IMR-90 (cell line): ENCODE measurements around the gene USP35. TPM values are rescaled to one million over a fixed set of nuclear protein-coding genes. Genes with fewer than 3 reads are reported as not detected.

Experiments used
- ATAC-seq: fragments of 200-7000 bp; cut with Tn5 transposase; 2 replicates; pipeline ENCODE4 v1.9.1; 2020; ENCODE audit warnings: low read depth, mild to moderate bottlenecking, moderate library complexity
- BruUV-seq: library from RNA; stranded (reverse); fragments of 400-500 nt; replicated peaks from 2 replicates; lab custom pipeline; 2021; lab: Mats Ljungman, UMichigan
- CTCF ChIA-PET: fragments of 300-600 bp; formaldehyde crosslinking; extraction: SDS; loops from one replicate; lab custom pipeline; 2021; ENCODE audit warnings: antibody characterized with exemption; lab: Yijun Ruan, JAX
- POLR2A ChIA-PET: fragments of 300-600 bp; sonication (Branson Sonifier 250); formaldehyde crosslinking; loops from one replicate; lab custom pipeline; 2022; ENCODE audit warnings: antibody characterized with exemption; ENCODE audit not compliant: unreplicated experiment; lab: Charles Lee
- DNase-seq: peaks from one replicate; pipeline ENCODE4 v3.0.0; 2013
- H2AFZ ChIP-seq: replicated peaks from 2 replicates; pipeline ENCODE3; 2013; ENCODE audit warnings: low read length, mild to moderate bottlenecking; ENCODE audit not compliant: poor library complexity
- H2AK5ac ChIP-seq: 2 replicates; pipeline ENCODE4 v1.6.1; 2013; ENCODE audit warnings: low read depth, low read length, inconsistent platforms
- H2AK9ac ChIP-seq: replicated peaks from 2 replicates; pipeline ENCODE3; 2013; ENCODE audit warnings: mild to moderate bottlenecking, low read depth, low read length, moderate library complexity; ENCODE audit not compliant: poor library complexity
- H2BK120ac ChIP-seq: 2 replicates; pipeline ENCODE4 v1.6.1; 2013; ENCODE audit warnings: low read depth, low read length, inconsistent platforms
- H2BK15ac ChIP-seq: 3 replicates; pipeline ENCODE4 v1.6.1; 2013; ENCODE audit warnings: low read depth, low read length, inconsistent platforms
- H2BK20ac ChIP-seq: 2 replicates; pipeline ENCODE4 v1.6.1; 2013; ENCODE audit warnings: low read depth, mild to moderate bottlenecking, inconsistent platforms, low read length, moderate library complexity
- H2BK5ac ChIP-seq: 2 replicates; pipeline ENCODE4 v1.6.1; 2013; ENCODE audit warnings: mild to moderate bottlenecking, low read depth, low read length, inconsistent platforms; ENCODE audit not compliant: poor library complexity, severe bottlenecking
- H3K14ac ChIP-seq: replicated peaks from 2 replicates; pipeline ENCODE4 v1.6.1; 2013; ENCODE audit warnings: low read depth, low read length, inconsistent platforms
- H3K18ac ChIP-seq: 2 replicates; pipeline ENCODE4 v1.6.1; 2013; ENCODE audit warnings: low read depth, low read length, control low read depth
- H3K23ac ChIP-seq: 2 replicates; pipeline ENCODE4 v1.6.1; 2013; ENCODE audit warnings: low read depth, low read length, inconsistent platforms
- H3K27ac ChIP-seq: 2 replicates; pipeline ENCODE4 v1.5.1; 2013; ENCODE audit warnings: mild to moderate bottlenecking, control low read depth, low read length; ENCODE audit not compliant: insufficient read depth
- H3K27me3 ChIP-seq: 2 replicates; pipeline ENCODE4 v1.6.1; 2013; ENCODE audit warnings: low read length; ENCODE audit not compliant: control insufficient read depth, insufficient read depth
- H3K36me3 ChIP-seq: 2 replicates; pipeline ENCODE4 v1.6.1; 2013; ENCODE audit warnings: low read length, mixed read lengths; ENCODE audit not compliant: control insufficient read depth, insufficient read depth
- H3K4ac ChIP-seq: 2 replicates; pipeline ENCODE4 v1.6.1; 2013; ENCODE audit warnings: low read depth, low read length, inconsistent platforms
- H3K4me1 ChIP-seq: 2 replicates; pipeline ENCODE4 v1.6.1; 2013; ENCODE audit warnings: low read length, mixed read lengths; ENCODE audit not compliant: control insufficient read depth, insufficient read depth
- H3K4me2 ChIP-seq: 2 replicates; pipeline ENCODE4 v1.6.1; 2013; ENCODE audit warnings: low read depth, mild to moderate bottlenecking, control low read depth, low read length, moderate library complexity
- H3K4me3 ChIP-seq: 2 replicates; pipeline ENCODE4 v1.5.1; 2013; ENCODE audit warnings: low read depth, mild to moderate bottlenecking, control low read depth, low read length, moderate library complexity; ENCODE audit not compliant: insufficient read depth
- H3K56ac ChIP-seq: 2 replicates; pipeline ENCODE4 v1.6.1; 2013; ENCODE audit warnings: low read length, inconsistent platforms; ENCODE audit not compliant: insufficient read depth; ENCODE audit errors: extremely low read depth
- H3K79me1 ChIP-seq, 2 experiments: 2 replicates each; pipeline ENCODE4 v1.6.1; 2013; ENCODE audit warnings: low read length in 2 of 2, inconsistent platforms in 1 of 2, low read depth in 1 of 2
- H3K9ac ChIP-seq: 2 replicates; pipeline ENCODE4 v1.6.1; 2013; ENCODE audit warnings: low read depth, low read length, control low read depth
- H3K9me1 ChIP-seq: 2 replicates; pipeline ENCODE4 v1.6.1; 2013; ENCODE audit warnings: low read length, inconsistent platforms; ENCODE audit not compliant: insufficient read depth
- H3K9me3 ChIP-seq: 2 replicates; pipeline ENCODE4 v1.6.1; 2013; ENCODE audit warnings: low read length; ENCODE audit not compliant: control insufficient read depth, insufficient read depth
- H4K20me1 ChIP-seq: 2 replicates; pipeline ENCODE4 v1.6.1; 2013; ENCODE audit warnings: low read length, inconsistent platforms; ENCODE audit not compliant: insufficient read depth
- H4K5ac ChIP-seq: 2 replicates; pipeline ENCODE4 v1.6.1; 2013; ENCODE audit warnings: mild to moderate bottlenecking, low read depth, low read length, control low read depth
- H4K8ac ChIP-seq, 2 experiments: 2 replicates each; pipeline ENCODE4 v1.6.1; 2013; ENCODE audit warnings: low read depth in 2 of 2, low read length in 2 of 2, control low read depth in 1 of 2, inconsistent platforms in 1 of 2
- H4K91ac ChIP-seq: 2 replicates; pipeline ENCODE4 v1.6.1; 2013; ENCODE audit warnings: low read depth, low read length, inconsistent platforms; ENCODE audit not compliant: insufficient read depth
- CEBPB ChIP-seq: IDR thresholded peaks from 2 replicates; pipeline ENCODE4 v1.6.1; 2012; ENCODE audit warnings: low read depth, low read length, improper control_type of control experiment
- CHD1 ChIP-seq: IDR thresholded peaks from 2 replicates; pipeline ENCODE4 v1.6.1; 2012; ENCODE audit warnings: low read depth, low read length, improper control_type of control experiment
- CTCF ChIP-seq: conservative IDR thresholded peaks from 2 replicates; pipeline ENCODE4 v1.5.1; 2012; ENCODE audit warnings: mild to moderate bottlenecking, low read depth, low read length, improper control_type of control experiment
- ELK1 ChIP-seq: fragments of 150-350 bp; IDR thresholded peaks from 2 replicates; pipeline ENCODE4 v1.6.1; 2016; ENCODE audit warnings: low read depth, mild to moderate bottlenecking, low read length, moderate library complexity, borderline replicate concordance
- FOS ChIP-seq: fragments of 150-350 bp; IDR thresholded peaks from 2 replicates; pipeline ENCODE4 v1.6.1; 2016; ENCODE audit warnings: low read depth, low read length
- MAFK ChIP-seq: IDR thresholded peaks from 2 replicates; pipeline ENCODE4 v1.6.1; 2012; ENCODE audit warnings: low read depth, low read length, improper control_type of control experiment
- MXI1 ChIP-seq: IDR thresholded peaks from 2 replicates; pipeline ENCODE4 v1.6.1; 2012; ENCODE audit warnings: low read depth, mild to moderate bottlenecking, low read length, moderate library complexity, borderline replicate concordance
- NFE2L2 ChIP-seq: fragments of 150-350 bp; IDR thresholded peaks from 2 replicates; pipeline ENCODE4 v1.6.1; 2016; ENCODE audit warnings: low read depth, mild to moderate bottlenecking, low read length
- POLR2A ChIP-seq: IDR thresholded peaks from 2 replicates; pipeline ENCODE4 v1.6.1; 2012; ENCODE audit warnings: mild to moderate bottlenecking, low read depth, low read length
- RAD21 ChIP-seq: IDR thresholded peaks from 2 replicates; pipeline ENCODE4 v1.6.1; 2012; ENCODE audit warnings: low read length, improper control_type of control experiment
- RCOR1 ChIP-seq: IDR thresholded peaks from 2 replicates; pipeline ENCODE4 v1.6.1; 2012; ENCODE audit warnings: mild to moderate bottlenecking, low read length, improper control_type of control experiment; ENCODE audit not compliant: insufficient replicate concordance
- RFX5 ChIP-seq: IDR thresholded peaks from 2 replicates; pipeline ENCODE4 v1.8.0; 2012; ENCODE audit warnings: low read depth, mild to moderate bottlenecking, low read length, moderate library complexity
- SMC3 ChIP-seq: fragments of 150-350 bp; IDR thresholded peaks from 2 replicates; pipeline ENCODE4 v1.6.1; 2016; ENCODE audit warnings: low read depth, mild to moderate bottlenecking, antibody characterized with exemption, low read length, moderate library complexity
- WGBS, 2 experiments: methylation state at CpG; one replicate each; pipeline versions ENCODE4 v1.1.5 to v1.1.7; 2013; ENCODE audit warnings: missing lambda C conversion rate in 2 of 2; ENCODE audit not compliant: insufficient read length in 1 of 2; ENCODE audit errors: extremely low coverage in 2 of 2; 5-methylcytosine and 5-hydroxymethylcytosine counted together
- dilution Hi-C: fragments of 300-500 bp; cut with HindIII; formaldehyde crosslinking; loops from one replicate; pipeline ENCODE4 v1.14.3; 2018; ENCODE audit warnings: low sequenced_read_pairs; ENCODE audit not compliant: unreplicated experiment
- in situ Hi-C: fragments of 300-500 bp; cut with MboI; formaldehyde crosslinking; loops from 3 replicates; pipeline ENCODE4 v1.14.3; 2019; ENCODE audit warnings: low sequenced_read_pairs, inconsistent platforms, mixed read lengths
- intact Hi-C: fragments of 100-400 bp; cut with micrococcal nuclease; formaldehyde crosslinking; loops from 2 replicates; pipeline ENCODE4 v1.10.0; 2022
- polyA plus RNA-seq, 3 experiments: library from polyadenylated mRNA; depleted of rRNA; stranded (reverse); fragments of >200 nt; gene quantifications; 2 replicates each; pipeline ENCODE4 v1.2.3, GENCODE V29; 2012; ENCODE audit warnings: low replicate concordance in 1 of 3
- total RNA-seq: library from RNA; depleted of rRNA; stranded (reverse); fragments of >200 nt; gene quantifications from 2 replicates; pipeline ENCODE4 v1.2.3, GENCODE V29; 2012
- TF ChIP-seq, protein P1 (sequence below): fragments of 150-350 bp; IDR thresholded peaks from 2 replicates; pipeline ENCODE4 v1.6.1; 2017; ENCODE audit warnings: mild to moderate bottlenecking, antibody characterized with exemption, low read length, low read depth

Gene USP35
- total and polyA plus RNA-seq, 2 of the 4 experiments (the other 2 are of a cell fraction): 2.7 to 11.3 TPM

DNA sequence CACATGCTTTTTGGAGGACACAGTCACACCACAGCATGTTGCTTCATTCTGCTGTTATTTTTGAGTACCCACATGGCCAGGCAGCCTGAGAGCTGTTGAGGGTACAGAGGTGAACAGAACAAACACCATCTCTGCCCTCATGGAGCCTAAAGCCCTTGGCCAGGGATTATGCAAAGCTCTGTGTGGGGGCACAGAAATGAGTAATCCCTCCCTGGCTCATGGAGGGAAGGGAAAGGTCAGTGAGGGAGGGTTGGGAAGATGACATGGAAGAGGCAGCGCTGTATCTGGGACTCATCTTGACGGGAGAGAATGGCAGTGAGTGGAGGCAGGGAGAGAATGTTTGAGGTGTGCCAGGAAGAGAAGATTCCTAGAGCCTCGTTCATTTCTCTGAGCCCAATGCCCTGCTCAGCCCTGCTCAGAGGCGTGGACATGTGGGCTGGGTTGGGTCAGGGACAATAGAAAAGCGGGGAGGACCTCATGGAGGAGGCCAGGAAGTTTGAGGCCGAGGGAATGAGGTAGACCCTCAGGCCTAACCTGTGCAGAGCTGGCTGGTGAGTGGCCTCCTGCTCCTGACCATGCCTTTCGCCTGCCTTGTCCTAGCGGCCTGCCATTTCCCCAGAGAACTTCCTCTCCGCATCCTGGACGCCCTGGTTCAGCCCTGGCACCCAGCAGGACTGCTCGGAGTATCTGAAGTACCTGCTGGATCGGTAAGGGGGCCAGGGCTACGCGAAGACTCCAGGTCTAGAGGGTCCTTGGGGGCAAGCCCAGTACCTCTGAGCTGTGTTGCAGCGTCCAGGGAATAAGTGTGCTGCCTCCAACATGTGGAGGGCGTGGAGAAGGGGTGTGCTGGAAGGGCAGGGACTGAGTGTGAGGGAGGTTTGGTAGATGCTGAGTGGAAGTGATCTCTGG is 19.8 kb downstream of the USP35 start:
- in situ Hi-C loops: no loop called here
- TF ChIP-seq, protein P1, sequence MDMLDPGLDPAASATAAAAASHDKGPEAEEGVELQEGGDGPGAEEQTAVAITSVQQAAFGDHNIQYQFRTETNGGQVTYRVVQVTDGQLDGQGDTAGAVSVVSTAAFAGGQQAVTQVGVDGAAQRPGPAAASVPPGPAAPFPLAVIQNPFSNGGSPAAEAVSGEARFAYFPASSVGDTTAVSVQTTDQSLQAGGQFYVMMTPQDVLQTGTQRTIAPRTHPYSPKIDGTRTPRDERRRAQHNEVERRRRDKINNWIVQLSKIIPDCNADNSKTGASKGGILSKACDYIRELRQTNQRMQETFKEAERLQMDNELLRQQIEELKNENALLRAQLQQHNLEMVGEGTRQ: no peak
- TF ChIP-seq NFE2L2: no peak
- peak; percentile 56; the same call in 1 of the 2 replicates for TF ChIP-seq MXI1
- TF ChIP-seq SMC3: no peak
- no peak for TF ChIP-seq POLR2A
- TF ChIP-seq CEBPB: peak; percentile 56
- no peak for TF ChIP-seq MAFK
- no peak for TF ChIP-seq CTCF
- no peak for TF ChIP-seq RCOR1
- TF ChIP-seq RAD21: no peak
- TF ChIP-seq FOS: no peak
- no peak for TF ChIP-seq CHD1
- TF ChIP-seq ELK1: no peak
- no peak for TF ChIP-seq RFX5

More for the DNA sequence above, 19.8 kb downstream of the USP35 start:
- H3K9me1 ChIP-seq: peaks cover 19% of the 10 kb centered on the region
- H3K27ac ChIP-seq: no peak overlapping the region
- H2AFZ ChIP-seq: no peak overlapping the region
- ATAC-seq: peak; percentile 41
- H3K36me3 ChIP-seq: peaks cover 40% of the 10 kb centered on the region
- H2BK120ac ChIP-seq: no peak overlapping the region
- POLR2A ChIA-PET: no interaction called here
- H2BK20ac ChIP-seq: no peak overlapping the region
- 88% methylated on average over 6 of the region's 16 CpGs; no CpG with 5 or more reads in 1 of the 2 experiments for WGBS, 2 experiments
- H3K4ac ChIP-seq: no peak overlapping the region
- no peak overlapping the region for H2BK15ac ChIP-seq
- peaks cover 14% of the 10 kb centered on the region for H3K4me1 ChIP-seq
- no peak overlapping the region for H2BK5ac ChIP-seq
- H3K79me1 ChIP-seq: peaks cover 5 to 47% of the 10 kb centered on the region in 2 experiments; a peak in 2 of 4 replicates
- H3K23ac ChIP-seq: 0 out of 2 replicates have a peak overlapping the region, but pooled peaks have one; percentile 77
- no peak overlapping the region for H3K18ac ChIP-seq
- H3K9ac ChIP-seq: no peak overlapping the region
- H3K4me2 ChIP-seq: no peak overlapping the region
- no peak overlapping the region for H3K56ac ChIP-seq
- no peak overlapping the region; the same call in 1 of the 2 replicates for H2AK5ac ChIP-seq
- no peaks in the 10 kb centered on the region for H3K9me3 ChIP-seq
- H2AK9ac ChIP-seq: peak overlapping the region; percentile 56
- CTCF ChIA-PET: no interaction called here
- dilution Hi-C loops: no loop called here
- no peak overlapping the region for H4K5ac ChIP-seq
- H4K20me1 ChIP-seq: peaks cover 14% of the 10 kb centered on the region
- no peak overlapping the region for H3K4me3 ChIP-seq
- no TSS peak for BruUV-seq
- H3K27me3 ChIP-seq: no peaks in the 10 kb centered on the region
- no peak overlapping the region for H4K8ac ChIP-seq
- no peak overlapping the region for H3K14ac ChIP-seq
- intact Hi-C loops: no loop called here
- peak; percentile 41 for DNase-seq
- no peak overlapping the region for H4K91ac ChIP-seq
